Activated naive CD8-positive, alpha-beta T cell treated with anti-CD3 and anti-CD28 coated beads for 36 hours (primary cell): ENCODE results near the gene VSTM2A. TPM values are rescaled to one million over a fixed set of nuclear protein-coding genes. Genes with fewer than 3 reads are reported as not detected.
"Not testable (repeated sequence)": the region's sequence is repeated elsewhere in the genome, so short reads cannot be mapped to it uniquely, and the experiment has no call there.

Experiments
- DNase-seq: peaks from one replicate; pipeline ENCODE4 v3.0.0; 2021
- H3K27ac Mint-ChIP-seq: one replicate; pipeline ENCODE4 v1.8.0; 2022; ENCODE audit warnings: mild to moderate bottlenecking, moderate library complexity, mixed read lengths
- H3K27me3 Mint-ChIP-seq: one replicate; pipeline ENCODE4 v1.8.0; 2022; ENCODE audit warnings: mild to moderate bottlenecking, mixed read lengths
- H3K36me3 Mint-ChIP-seq: one replicate; pipeline ENCODE4 v1.8.0; 2021; ENCODE audit warnings: mild to moderate bottlenecking, mixed read lengths
- H3K4me1 Mint-ChIP-seq: one replicate; pipeline ENCODE4 v1.8.0; 2021; ENCODE audit warnings: mixed read lengths
- H3K4me3 Mint-ChIP-seq: one replicate; pipeline ENCODE4 v1.8.0; 2022; ENCODE audit warnings: mild to moderate bottlenecking, moderate library complexity, mixed read lengths
- H3K9me3 Mint-ChIP-seq: one replicate; pipeline ENCODE4 v1.8.0; 2022; ENCODE audit warnings: mixed read lengths
- total RNA-seq, 2 experiments: library from RNA; stranded (reverse); gene quantifications; one replicate each; pipeline ENCODE4 v1.2.3, GENCODE V29; 2021

Gene VSTM2A
- not detected for total RNA-seq

GRCh38 chr7:54541669-54542625 lies at the start of gene VSTM2A:
TSS of gene VSTM2A (plus strand) at chr7:54542375. CDS start at chr7:54542731, 356 bp downstream.
- peaks cover 5% of the 10 kb centered on the region for H3K9me3 Mint-ChIP-seq

GRCh38 chr7:54504531-54504930 lies 37.6 kb upstream of the VSTM2A start:
- H3K27me3 Mint-ChIP-seq, H3K36me3 Mint-ChIP-seq, H3K27ac Mint-ChIP-seq, DNase-seq, H3K4me3 Mint-ChIP-seq, H3K4me1 Mint-ChIP-seq: not testable (repeated sequence)
- peaks cover 12% of the 10 kb centered on the region for H3K9me3 Mint-ChIP-seq

More at GRCh38 chr7:54541669-54542625, at the start of gene VSTM2A:
- Mint-ChIP-seq H3K36me3 (peaks cover 6% of the 10 kb centered on the region), H3K27me3 (peaks cover 48% of the 10 kb centered on the region), H3K27ac (no peak within 1 kb of the TSS), H3K4me3 (no peak within 1 kb of the TSS), H3K4me1 (no peaks in the 10 kb centered on the region)
- no peak for DNase-seq

DNA sequence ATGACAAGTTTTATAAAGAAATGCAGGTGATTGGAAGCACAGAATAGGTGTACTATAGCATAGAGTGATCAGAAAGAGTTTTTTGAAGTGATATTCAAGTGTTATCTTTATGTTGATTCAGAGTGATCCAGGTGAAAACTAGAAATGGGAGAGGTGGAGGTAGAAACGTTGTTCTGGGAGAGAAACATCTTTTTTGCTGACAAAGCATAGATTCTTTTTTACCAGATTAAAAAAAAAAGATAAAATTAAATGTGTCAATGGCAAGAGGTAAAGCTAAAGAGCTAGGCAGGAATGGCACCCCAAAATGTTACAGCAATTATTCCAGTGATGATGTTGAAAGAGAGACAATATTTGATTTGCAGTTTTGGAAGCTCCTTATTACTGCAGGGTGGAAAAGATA lies 12.6 kb upstream of the VSTM2A start:
- no peak for DNase-seq
- no peaks in the 10 kb centered on the region for H3K27me3 Mint-ChIP-seq
- no peak overlapping the region for H3K4me3 Mint-ChIP-seq
- no peaks in the 10 kb centered on the region for H3K4me1 Mint-ChIP-seq
- H3K36me3 Mint-ChIP-seq = no peaks in the 10 kb centered on the region
- H3K27ac Mint-ChIP-seq = no peak overlapping the region
- H3K9me3 Mint-ChIP-seq = peaks cover 5% of the 10 kb centered on the region

DNA sequence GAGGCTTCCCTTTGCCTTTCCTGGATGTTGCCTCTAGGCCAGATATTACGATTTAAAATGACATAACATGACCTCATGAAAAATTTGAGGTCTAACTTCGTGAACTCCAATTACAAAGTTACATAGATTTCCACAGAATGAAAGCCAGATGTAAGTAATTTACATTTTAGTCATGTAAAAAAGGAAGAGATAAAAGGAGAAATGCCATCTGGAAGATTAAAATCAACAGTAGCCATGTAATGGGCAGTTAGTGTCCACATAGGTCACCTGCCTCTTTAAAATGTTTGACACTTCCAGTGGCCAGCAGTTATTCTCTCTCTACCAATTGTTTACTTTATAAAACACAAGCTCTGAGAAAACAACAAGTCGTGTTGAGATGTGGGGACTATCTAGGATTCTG lies 4.1 kb upstream of the VSTM2A start:
- DNase-seq = no peak
- Mint-ChIP-seq H3K27me3 (peaks cover 19% of the 10 kb centered on the region), H3K4me1 (no peaks in the 10 kb centered on the region), H3K36me3 (peaks cover 2% of the 10 kb centered on the region), H3K27ac (no peak overlapping the region), H3K4me3 (no peak overlapping the region), H3K9me3 (peaks cover 3% of the 10 kb centered on the region)

DNA sequence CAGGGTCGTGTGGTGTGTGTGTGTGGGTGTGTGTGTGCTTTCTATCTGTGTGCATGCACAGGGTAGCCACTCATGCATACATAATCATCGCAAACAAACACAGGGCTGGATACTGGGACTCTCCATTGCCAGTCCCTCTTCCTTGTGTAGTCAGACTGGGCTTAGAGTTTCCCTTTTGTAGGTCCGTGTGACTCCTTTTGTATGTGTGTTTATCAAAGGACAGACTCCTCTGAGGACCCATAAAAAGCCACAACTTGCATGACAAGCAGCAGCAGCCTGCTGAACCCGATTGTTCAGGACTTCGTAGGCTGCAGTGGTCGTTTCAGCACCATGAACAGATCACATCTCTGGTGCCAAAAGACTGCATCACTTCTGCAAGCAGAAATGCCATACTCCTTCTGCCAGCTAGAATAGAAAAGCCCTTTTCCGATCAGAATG lies 895 bp downstream of the VSTM2A start:
- Mint-ChIP-seq H3K9me3 (peaks cover 5% of the 10 kb centered on the region), H3K36me3 (peaks cover 6% of the 10 kb centered on the region), H3K27me3 (peaks cover 53% of the 10 kb centered on the region), H3K4me1 (no peaks in the 10 kb centered on the region), H3K27ac (no peak overlapping the region), H3K4me3 (no peak overlapping the region)
- no peak for DNase-seq

DNA sequence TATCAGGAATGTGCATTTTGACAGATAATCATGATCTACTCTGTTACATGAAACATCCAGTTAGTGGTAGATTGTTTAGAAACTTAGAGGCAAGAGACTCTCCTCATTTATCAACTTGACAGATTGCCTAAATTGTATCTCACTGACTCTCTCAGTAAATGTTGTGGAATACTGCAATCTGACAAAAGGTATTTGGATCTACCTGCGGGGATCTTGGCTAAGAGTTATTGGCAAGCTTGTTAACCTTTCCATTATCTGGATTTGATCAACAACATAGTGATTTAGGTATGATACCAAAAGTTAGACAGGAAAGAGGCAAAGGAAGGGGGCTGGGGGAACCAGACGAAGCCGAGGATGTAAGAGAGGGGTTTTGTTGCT lies 2.0 kb downstream of the VSTM2A start:
- Mint-ChIP-seq H3K27ac (no peak overlapping the region), H3K9me3 (peaks cover 5% of the 10 kb centered on the region), H3K4me3 (no peak overlapping the region), H3K27me3 (peaks cover 54% of the 10 kb centered on the region), H3K4me1 (no peaks in the 10 kb centered on the region), H3K36me3 (peaks cover 6% of the 10 kb centered on the region)
- DNase-seq = no peak

GRCh38 chr7:54544527-54545240 lies 2.5 kb downstream of the VSTM2A start:
- H3K27me3 Mint-ChIP-seq = peaks cover 54% of the 10 kb centered on the region
- H3K27ac Mint-ChIP-seq = no peak overlapping the region
- no peak for DNase-seq
- H3K4me1 Mint-ChIP-seq = no peaks in the 10 kb centered on the region
- H3K36me3 Mint-ChIP-seq = peaks cover 6% of the 10 kb centered on the region
- peaks cover 5% of the 10 kb centered on the region for H3K9me3 Mint-ChIP-seq
- H3K4me3 Mint-ChIP-seq = no peak overlapping the region

GRCh38 chr7:54545241-54545563 lies 3.0 kb downstream of the VSTM2A start:
- Mint-ChIP-seq H3K27me3 (peaks cover 54% of the 10 kb centered on the region), H3K4me3 (no peak overlapping the region), H3K4me1 (no peaks in the 10 kb centered on the region), H3K36me3 (peaks cover 6% of the 10 kb centered on the region), H3K9me3 (peaks cover 5% of the 10 kb centered on the region), H3K27ac (no peak overlapping the region)
- DNase-seq = no peak

DNA sequence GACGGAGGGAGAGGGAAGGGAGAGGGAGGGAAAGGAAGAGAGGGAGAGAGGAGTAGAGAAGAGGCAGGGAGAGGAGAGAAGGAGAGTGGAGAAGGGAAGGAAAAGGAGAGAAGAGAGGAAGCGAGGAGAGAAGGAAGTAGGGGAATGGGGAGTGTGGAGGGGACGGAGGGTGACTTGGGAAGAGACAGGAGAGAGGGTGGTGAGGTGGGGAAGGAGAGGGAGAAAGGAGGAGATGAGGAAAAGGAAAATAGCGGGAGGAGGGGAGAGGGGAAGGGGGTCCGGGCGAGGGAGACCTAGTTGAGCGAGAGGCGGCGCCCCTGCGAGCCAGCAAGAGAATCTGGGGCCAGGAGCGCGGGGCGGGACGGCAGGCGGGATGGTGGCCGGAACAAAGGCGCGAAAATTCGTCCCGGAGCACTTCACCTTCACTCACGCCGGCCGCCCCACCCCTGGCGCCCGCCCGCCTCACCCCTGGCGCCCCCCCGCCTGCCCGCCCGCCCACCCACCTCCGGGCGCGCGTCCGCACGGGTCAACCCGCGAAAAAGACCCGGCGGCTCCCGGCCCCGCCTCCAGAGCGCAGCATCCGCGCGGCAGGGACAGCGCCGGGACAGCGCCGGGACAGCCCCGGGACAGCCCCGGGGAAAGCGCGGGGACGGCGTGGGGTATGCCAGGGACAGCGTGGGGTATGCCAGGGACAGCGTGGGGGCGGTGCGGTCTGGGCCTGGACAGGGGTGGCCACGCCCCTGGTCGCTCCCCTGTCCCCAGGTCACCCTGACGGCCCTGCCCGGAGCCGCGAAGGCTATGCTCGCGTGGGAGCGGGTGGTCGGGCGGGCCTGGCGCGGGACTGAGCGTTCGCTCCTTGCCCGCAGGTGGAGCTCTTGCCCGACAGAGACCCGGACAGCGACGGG lies 4.2 kb downstream of the VSTM2A start:
- peaks cover 52% of the 10 kb centered on the region for H3K27me3 Mint-ChIP-seq
- no peak overlapping the region for H3K4me3 Mint-ChIP-seq
- DNase-seq = peak; percentile 17
- H3K27ac Mint-ChIP-seq = no peak overlapping the region
- H3K4me1 Mint-ChIP-seq = no peaks in the 10 kb centered on the region
- H3K9me3 Mint-ChIP-seq = peaks cover 5% of the 10 kb centered on the region
- peaks cover 6% of the 10 kb centered on the region for H3K36me3 Mint-ChIP-seq

- no peak for DNase-seq
- H3K36me3 Mint-ChIP-seq = peaks cover 4% of the 10 kb centered on the region
- H3K9me3 Mint-ChIP-seq = peaks cover 5% of the 10 kb centered on the region
- no peak overlapping the region for H3K4me3 Mint-ChIP-seq
- H3K27me3 Mint-ChIP-seq = peaks cover 45% of the 10 kb centered on the region
- H3K27ac Mint-ChIP-seq = no peak overlapping the region
- H3K4me1 Mint-ChIP-seq = no peaks in the 10 kb centered on the region
Observed at GRCh38 chr7:54546986-54547314, 4.8 kb downstream of the VSTM2A start.

- peaks cover 16% of the 10 kb centered on the region for H3K27me3 Mint-ChIP-seq
- DNase-seq = no peak
- no peaks in the 10 kb centered on the region for H3K4me1 Mint-ChIP-seq
- no peak overlapping the region for H3K4me3 Mint-ChIP-seq
- no peaks in the 10 kb centered on the region for H3K36me3 Mint-ChIP-seq
- peaks cover 2% of the 10 kb centered on the region for H3K9me3 Mint-ChIP-seq
- no peak overlapping the region for H3K27ac Mint-ChIP-seq
Observed at GRCh38 chr7:54550471-54550870, 8.3 kb downstream of the VSTM2A start.

GRCh38 chr7:54556121-54556520 lies 13.9 kb downstream of the VSTM2A start:
- Mint-ChIP-seq H3K27me3 (no peaks in the 10 kb centered on the region), H3K4me3 (no peak overlapping the region), H3K27ac (no peak overlapping the region), H3K9me3 (peaks cover 1% of the 10 kb centered on the region), H3K4me1 (no peaks in the 10 kb centered on the region), H3K36me3 (no peaks in the 10 kb centered on the region)
- no peak for DNase-seq

GRCh38 chr7:54559401-54559800 lies 17.2 kb downstream of the VSTM2A start:
- Mint-ChIP-seq H3K4me1 (no peaks in the 10 kb centered on the region), H3K4me3 (no peak overlapping the region), H3K9me3 (peaks cover 1% of the 10 kb centered on the region), H3K27ac (no peak overlapping the region), H3K27me3 (no peaks in the 10 kb centered on the region), H3K36me3 (no peaks in the 10 kb centered on the region)
- DNase-seq = no peak

- H3K36me3 Mint-ChIP-seq = no peaks in the 10 kb centered on the region
- no peak overlapping the region for H3K27ac Mint-ChIP-seq
- no peak for DNase-seq
- no peaks in the 10 kb centered on the region for H3K4me1 Mint-ChIP-seq
- peaks cover 1% of the 10 kb centered on the region for H3K9me3 Mint-ChIP-seq
- no peaks in the 10 kb centered on the region for H3K27me3 Mint-ChIP-seq
- H3K4me3 Mint-ChIP-seq = no peak overlapping the region
Observed at GRCh38 chr7:54560198-54560597, 18.0 kb downstream of the VSTM2A start.

- Mint-ChIP-seq H3K27me3 (no peaks in the 10 kb centered on the region), H3K4me3 (no peak overlapping the region), H3K36me3 (no peaks in the 10 kb centered on the region), H3K4me1 (no peaks in the 10 kb centered on the region), H3K27ac (no peak overlapping the region), H3K9me3 (peaks cover 1% of the 10 kb centered on the region)
- DNase-seq = no peak
Observed at GRCh38 chr7:54560723-54561122, 18.5 kb downstream of the VSTM2A start.
